SK-N-SH treated with all-trans-retinoic acid at 6 μM for 48 hours (cell line): ENCODE results near the gene CARS1.
A peak's percentile ranks its signal among the peaks of the same experiment; 100 is the strongest.

Source experiments
- ATAC-seq: fragments of 200-7000 bp; cut with Tn5 transposase; 3 replicates; pipeline ENCODE4 v1.9.1; 2020; ENCODE audit warnings: mild to moderate bottlenecking, moderate library complexity
- ARNTL ChIP-seq: fragments of 450-650 bp; formaldehyde crosslinking; IDR thresholded peaks from 2 replicates; pipeline ENCODE4 v1.5.0; 2020; ENCODE audit warnings: low read depth, mild to moderate bottlenecking, moderate library complexity, borderline replicate concordance
- BACH2 ChIP-seq: fragments of 250-450 bp; sonication (Bioruptor Pico); IDR thresholded peaks from 2 replicates; pipeline ENCODE4 v1.9.0; 2021; ENCODE audit warnings: mild to moderate bottlenecking, borderline replicate concordance
- CSDC2 ChIP-seq: fragments of 250-450 bp; sonication (Bioruptor Pico); IDR thresholded peaks from 2 replicates; pipeline ENCODE4 v1.5.0; 2020; ENCODE audit warnings: mild to moderate bottlenecking, moderate library complexity
- ESRRG ChIP-seq: fragments of 250-450 bp; sonication (Bioruptor Pico); IDR thresholded peaks from 2 replicates; pipeline ENCODE4 v1.6.1; 2021; ENCODE audit warnings: mild to moderate bottlenecking
- GLIS3 ChIP-seq: fragments of 250-450 bp; sonication (Bioruptor Pico); IDR thresholded peaks from 2 replicates; pipeline ENCODE4 v1.5.0; 2020; ENCODE audit warnings: mild to moderate bottlenecking, moderate library complexity
- ISL1 ChIP-seq: fragments of 250-450 bp; sonication (Bioruptor Pico); IDR thresholded peaks from 2 replicates; pipeline ENCODE4 v2.1.2; 2022; ENCODE audit warnings: mild to moderate bottlenecking, moderate library complexity
- OSR1 ChIP-seq: fragments of 250-450 bp; sonication (Bioruptor Pico); IDR thresholded peaks from 2 replicates; pipeline ENCODE4 v1.8.0; 2022; ENCODE audit warnings: moderate library complexity, mild to moderate bottlenecking, inconsistent platforms
- PPARA ChIP-seq: fragments of 250-450 bp; sonication (Bioruptor Pico); IDR thresholded peaks from 2 replicates; pipeline ENCODE4 v1.5.0; 2020; ENCODE audit warnings: mild to moderate bottlenecking, borderline replicate concordance
- RARB ChIP-seq: fragments of 250-450 bp; sonication (Bioruptor Pico); IDR thresholded peaks from 2 replicates; pipeline ENCODE4 v1.8.0; 2021; ENCODE audit warnings: mild to moderate bottlenecking, moderate library complexity
- SNAI2 ChIP-seq: fragments of 250-450 bp; sonication (Bioruptor Pico); IDR thresholded peaks from 2 replicates; pipeline ENCODE4 v1.5.0; 2020; ENCODE audit warnings: mild to moderate bottlenecking, moderate library complexity
- TCF4 ChIP-seq: fragments of 250-450 bp; sonication (Bioruptor Pico); IDR thresholded peaks from 2 replicates; pipeline ENCODE4 v1.8.0; 2021; ENCODE audit warnings: mild to moderate bottlenecking, moderate library complexity, borderline replicate concordance
- TOX ChIP-seq: fragments of 250-450 bp; sonication (Bioruptor Pico); IDR thresholded peaks from 2 replicates; pipeline ENCODE4 v1.8.0; 2021; ENCODE audit warnings: mild to moderate bottlenecking, moderate library complexity, borderline replicate concordance
- ZFP3 ChIP-seq: fragments of 250-450 bp; sonication (Bioruptor Pico); IDR thresholded peaks from 2 replicates; pipeline ENCODE4 v1.5.0; 2020; ENCODE audit warnings: mild to moderate bottlenecking, moderate library complexity
- ZFP30 ChIP-seq: fragments of 450-650 bp; formaldehyde crosslinking; IDR thresholded peaks from 2 replicates; pipeline ENCODE4 v1.5.0; 2022; ENCODE audit warnings: mild to moderate bottlenecking, moderate library complexity
- ZNF565 ChIP-seq: fragments of 450-650 bp; formaldehyde crosslinking; conservative IDR thresholded peaks from 2 replicates; pipeline ENCODE4 v1.5.0; 2020; ENCODE audit warnings: low read depth, mild to moderate bottlenecking, moderate library complexity
- ZNF70 ChIP-seq: fragments of 450-650 bp; formaldehyde crosslinking; IDR thresholded peaks from 2 replicates; pipeline ENCODE4 v1.5.0; 2020; ENCODE audit warnings: mild to moderate bottlenecking, moderate library complexity
- ZNF8 ChIP-seq: fragments of 450-650 bp; formaldehyde crosslinking; IDR thresholded peaks from 2 replicates; pipeline ENCODE4 v1.5.0; 2020; ENCODE audit warnings: mild to moderate bottlenecking, moderate library complexity
- TF ChIP-seq, protein P1 (sequence below): fragments of 250-450 bp; sonication (Bioruptor Pico); IDR thresholded peaks from 2 replicates; pipeline ENCODE4 v1.8.0; 2021; ENCODE audit warnings: low read depth, mild to moderate bottlenecking, moderate library complexity, borderline replicate concordance
- TF ChIP-seq, protein P2 (sequence below): fragments of 250-450 bp; sonication (Bioruptor Pico); IDR thresholded peaks from 2 replicates; pipeline ENCODE4 v1.8.0; 2020; ENCODE audit warnings: mild to moderate bottlenecking, moderate library complexity, borderline replicate concordance
- TF ChIP-seq, protein P3 (sequence below): fragments of 250-450 bp; sonication (Bioruptor Pico); IDR thresholded peaks from 2 replicates; pipeline ENCODE4 v1.5.1; 2021; ENCODE audit warnings: mild to moderate bottlenecking, moderate library complexity
- TF ChIP-seq, protein P4 (sequence below): fragments of 250-450 bp; sonication (Bioruptor Pico); IDR thresholded peaks from 2 replicates; pipeline ENCODE4 v1.5.1; 2020; ENCODE audit warnings: low read depth, mild to moderate bottlenecking, moderate library complexity

Gene CARS1

DNA sequence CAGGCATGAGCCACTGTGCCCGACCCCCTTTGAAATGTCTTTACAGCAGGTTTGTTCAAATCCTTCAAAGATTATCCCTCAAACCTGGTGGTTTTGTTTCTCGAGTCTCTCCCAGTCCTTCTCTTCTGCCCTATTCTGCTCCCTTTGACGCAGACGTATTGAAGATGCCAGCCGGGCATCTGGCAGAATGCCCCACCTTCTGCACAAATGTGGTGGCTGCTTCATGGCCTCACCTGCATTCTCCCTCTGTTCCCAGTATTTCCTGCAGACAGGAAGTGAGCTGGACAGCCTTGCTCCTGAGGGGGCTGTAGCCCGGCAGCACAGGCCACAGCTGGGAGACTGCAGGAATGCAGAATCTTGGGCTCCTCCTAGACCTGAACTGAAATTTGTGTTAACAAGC, 60.2 kb downstream of the CARS1 start:
- TF ChIP-seq ZFP30 (CRISPR knock-in tag) (no peak), ISL1 (CRISPR knock-in tag) (no peak), TOX (CRISPR knock-in tag) (no peak), ESRRG (no peak)
- no peak for ATAC-seq

DNA sequence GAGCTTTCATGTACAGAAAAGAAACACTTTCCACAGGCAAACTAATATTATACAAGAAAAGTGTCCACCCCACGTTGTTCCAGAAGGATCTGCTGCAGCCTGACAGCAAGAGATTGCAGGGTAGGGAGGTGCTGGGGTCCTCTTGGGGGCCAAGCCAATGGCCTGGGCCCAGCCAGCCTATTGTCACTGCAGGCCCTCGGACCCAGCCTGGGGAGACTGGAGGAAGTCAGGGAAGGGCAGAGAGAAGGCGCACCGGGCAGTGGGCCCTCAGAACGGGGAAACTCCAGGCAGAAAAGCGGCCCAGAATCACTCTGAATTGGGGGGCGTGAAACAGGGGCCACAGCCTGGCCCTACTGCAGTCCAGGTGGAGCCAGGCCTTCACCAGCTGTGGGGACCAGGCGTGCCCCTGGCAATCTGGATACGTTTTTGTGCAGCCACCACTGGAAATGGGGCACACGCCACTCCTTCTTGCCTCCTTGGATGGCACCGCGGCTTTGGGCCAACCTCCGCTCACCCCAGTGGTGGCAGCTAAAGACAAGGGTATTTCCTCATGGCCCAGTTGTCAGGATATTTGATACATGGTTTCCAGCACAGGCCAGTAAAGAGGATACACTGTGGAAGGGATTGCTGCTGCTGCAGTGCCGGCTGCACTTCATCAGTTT, 61.2 kb downstream of the CARS1 start:
- TF ChIP-seq, protein P1, sequence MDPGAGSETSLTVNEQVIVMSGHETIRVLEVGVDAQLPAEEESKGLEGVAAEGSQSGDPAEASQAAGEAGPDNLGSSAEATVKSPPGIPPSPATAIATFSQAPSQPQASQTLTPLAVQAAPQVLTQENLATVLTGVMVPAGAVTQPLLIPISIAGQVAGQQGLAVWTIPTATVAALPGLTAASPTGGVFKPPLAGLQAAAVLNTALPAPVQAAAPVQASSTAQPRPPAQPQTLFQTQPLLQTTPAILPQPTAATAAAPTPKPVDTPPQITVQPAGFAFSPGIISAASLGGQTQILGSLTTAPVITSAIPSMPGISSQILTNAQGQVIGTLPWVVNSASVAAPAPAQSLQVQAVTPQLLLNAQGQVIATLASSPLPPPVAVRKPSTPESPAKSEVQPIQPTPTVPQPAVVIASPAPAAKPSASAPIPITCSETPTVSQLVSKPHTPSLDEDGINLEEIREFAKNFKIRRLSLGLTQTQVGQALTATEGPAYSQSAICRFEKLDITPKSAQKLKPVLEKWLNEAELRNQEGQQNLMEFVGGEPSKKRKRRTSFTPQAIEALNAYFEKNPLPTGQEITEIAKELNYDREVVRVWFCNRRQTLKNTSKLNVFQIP (CRISPR knock-in tag) = no peak
- TF ChIP-seq ZFP30 (CRISPR knock-in tag) = no peak
- TF ChIP-seq ARNTL (CRISPR knock-in tag) = no peak
- no peak for TF ChIP-seq ISL1 (CRISPR knock-in tag)
- no peak for TF ChIP-seq TOX (CRISPR knock-in tag)
- TF ChIP-seq, protein P2, sequence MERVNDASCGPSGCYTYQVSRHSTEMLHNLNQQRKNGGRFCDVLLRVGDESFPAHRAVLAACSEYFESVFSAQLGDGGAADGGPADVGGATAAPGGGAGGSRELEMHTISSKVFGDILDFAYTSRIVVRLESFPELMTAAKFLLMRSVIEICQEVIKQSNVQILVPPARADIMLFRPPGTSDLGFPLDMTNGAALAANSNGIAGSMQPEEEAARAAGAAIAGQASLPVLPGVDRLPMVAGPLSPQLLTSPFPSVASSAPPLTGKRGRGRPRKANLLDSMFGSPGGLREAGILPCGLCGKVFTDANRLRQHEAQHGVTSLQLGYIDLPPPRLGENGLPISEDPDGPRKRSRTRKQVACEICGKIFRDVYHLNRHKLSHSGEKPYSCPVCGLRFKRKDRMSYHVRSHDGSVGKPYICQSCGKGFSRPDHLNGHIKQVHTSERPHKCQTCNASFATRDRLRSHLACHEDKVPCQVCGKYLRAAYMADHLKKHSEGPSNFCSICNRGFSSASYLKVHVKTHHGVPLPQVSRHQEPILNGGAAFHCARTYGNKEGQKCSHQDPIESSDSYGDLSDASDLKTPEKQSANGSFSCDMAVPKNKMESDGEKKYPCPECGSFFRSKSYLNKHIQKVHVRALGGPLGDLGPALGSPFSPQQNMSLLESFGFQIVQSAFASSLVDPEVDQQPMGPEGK = no peak
- ATAC-seq = no peak

DNA sequence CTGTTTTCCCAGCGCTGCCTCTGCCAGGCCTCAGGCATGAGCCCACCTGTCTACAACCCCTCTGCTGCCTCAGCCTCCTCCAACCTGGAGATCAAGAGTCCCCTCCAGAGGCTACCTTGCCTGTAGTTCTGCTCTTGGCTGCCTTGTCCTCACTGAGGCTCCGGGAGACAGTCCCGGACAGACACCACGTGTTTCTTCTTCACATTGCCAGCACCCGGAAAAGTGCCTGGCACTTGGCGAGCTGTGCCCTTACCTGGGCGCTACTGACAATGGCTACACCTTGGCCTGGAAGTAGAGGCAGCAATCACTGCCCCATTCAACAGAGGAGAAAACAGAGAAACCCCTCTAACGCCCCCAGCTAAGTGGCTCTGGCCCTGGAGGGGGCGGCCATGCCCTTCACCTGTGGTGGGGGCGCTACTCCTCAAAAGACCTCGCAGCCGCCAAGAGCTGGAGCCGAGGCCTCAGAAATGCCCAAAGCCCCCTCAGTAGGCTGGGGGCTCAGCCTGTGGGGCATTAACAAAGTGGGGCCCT, 62.1 kb downstream of the CARS1 start:
- TF ChIP-seq ESRRG (no peak), PPARA (no peak)
- TF ChIP-seq, protein P1 (CRISPR knock-in tag) = no peak
- ATAC-seq = no peak

DNA sequence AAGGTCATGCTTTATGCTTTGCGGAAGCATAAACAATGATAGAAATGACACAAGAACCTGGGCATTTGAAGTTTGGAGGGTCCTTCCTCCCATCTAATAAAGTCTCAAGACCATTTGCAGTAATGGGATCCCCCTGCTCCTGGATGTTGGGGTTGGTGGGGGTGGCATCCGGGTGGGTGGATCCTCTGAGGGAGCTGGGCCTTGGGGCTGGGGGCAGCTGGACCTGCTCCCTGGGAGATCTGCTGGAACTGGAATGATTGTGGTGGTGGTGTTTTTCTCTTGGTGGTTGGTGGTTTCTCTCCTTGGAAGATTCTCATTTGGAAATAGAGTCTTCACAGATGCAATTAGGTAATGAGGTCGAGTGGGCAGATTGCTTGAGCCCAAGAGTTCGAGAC, 62.9 kb downstream of the CARS1 start:
- no peak for ATAC-seq
- TF ChIP-seq ARNTL (CRISPR knock-in tag) (no peak), TCF4 (CRISPR knock-in tag) (no peak), GLIS3 (CRISPR knock-in tag) (no peak), OSR1 (no peak), ZNF565 (CRISPR knock-in tag) (no peak), SNAI2 (CRISPR knock-in tag) (no peak), BACH2 (no peak), CSDC2 (CRISPR knock-in tag) (no peak), ISL1 (CRISPR knock-in tag) (no peak), ZFP3 (CRISPR knock-in tag) (no peak), RARB (CRISPR knock-in tag) (no peak)
- TF ChIP-seq, protein P3, sequence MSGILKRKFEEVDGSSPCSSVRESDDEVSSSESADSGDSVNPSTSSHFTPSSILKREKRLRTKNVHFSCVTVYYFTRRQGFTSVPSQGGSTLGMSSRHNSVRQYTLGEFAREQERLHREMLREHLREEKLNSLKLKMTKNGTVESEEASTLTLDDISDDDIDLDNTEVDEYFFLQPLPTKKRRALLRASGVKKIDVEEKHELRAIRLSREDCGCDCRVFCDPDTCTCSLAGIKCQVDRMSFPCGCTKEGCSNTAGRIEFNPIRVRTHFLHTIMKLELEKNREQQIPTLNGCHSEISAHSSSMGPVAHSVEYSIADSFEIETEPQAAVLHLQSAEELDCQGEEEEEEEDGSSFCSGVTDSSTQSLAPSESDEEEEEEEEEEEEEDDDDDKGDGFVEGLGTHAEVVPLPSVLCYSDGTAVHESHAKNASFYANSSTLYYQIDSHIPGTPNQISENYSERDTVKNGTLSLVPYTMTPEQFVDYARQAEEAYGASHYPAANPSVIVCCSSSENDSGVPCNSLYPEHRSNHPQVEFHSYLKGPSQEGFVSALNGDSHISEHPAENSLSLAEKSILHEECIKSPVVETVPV (CRISPR knock-in tag) = no peak
- TF ChIP-seq, protein P4, sequence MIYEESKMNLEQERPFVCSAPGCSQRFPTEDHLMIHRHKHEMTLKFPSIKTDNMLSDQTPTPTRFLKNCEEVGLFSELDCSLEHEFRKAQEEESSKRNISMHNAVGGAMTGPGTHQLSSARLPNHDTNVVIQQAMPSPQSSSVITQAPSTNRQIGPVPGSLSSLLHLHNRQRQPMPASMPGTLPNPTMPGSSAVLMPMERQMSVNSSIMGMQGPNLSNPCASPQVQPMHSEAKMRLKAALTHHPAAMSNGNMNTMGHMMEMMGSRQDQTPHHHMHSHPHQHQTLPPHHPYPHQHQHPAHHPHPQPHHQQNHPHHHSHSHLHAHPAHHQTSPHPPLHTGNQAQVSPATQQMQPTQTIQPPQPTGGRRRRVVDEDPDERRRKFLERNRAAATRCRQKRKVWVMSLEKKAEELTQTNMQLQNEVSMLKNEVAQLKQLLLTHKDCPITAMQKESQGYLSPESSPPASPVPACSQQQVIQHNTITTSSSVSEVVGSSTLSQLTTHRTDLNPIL = no peak

DNA sequence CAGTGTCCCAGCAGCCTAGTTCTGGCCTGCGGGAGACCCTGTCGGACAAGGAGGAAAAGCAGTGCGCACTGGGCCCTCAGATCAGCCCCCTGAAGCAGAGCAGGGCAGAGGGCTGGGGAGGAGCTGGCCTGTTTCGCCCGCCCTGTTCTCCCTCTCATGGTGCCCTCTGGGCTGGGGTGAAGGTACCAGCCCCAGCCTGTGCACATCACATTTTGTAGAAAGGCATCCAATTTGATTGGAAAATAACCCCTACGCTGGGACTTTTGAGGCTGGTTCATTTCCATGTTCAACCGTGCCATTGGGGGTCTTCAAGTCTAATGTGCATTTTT, 64.3 kb downstream of the CARS1 start:
- TF ChIP-seq ZNF8 (CRISPR knock-in tag) (no peak), ESRRG (no peak), ZFP30 (CRISPR knock-in tag) (no peak), SNAI2 (CRISPR knock-in tag) (no peak), ZNF70 (CRISPR knock-in tag) (no peak), OSR1 (no peak), BACH2 (no peak), PPARA (no peak), ARNTL (CRISPR knock-in tag) (no peak), GLIS3 (CRISPR knock-in tag) (no peak)
- TF ChIP-seq, protein P3 (CRISPR knock-in tag) = no peak
- TF ChIP-seq, protein P4 = no peak
- peak; percentile 26 for ATAC-seq
